ENCODE data around the gene FBXL7.

GRCh38 chr5:15551113-15551504 is 51.1 kb downstream of the FBXL7 start:
- TF ChIP-seq JUND (IDR thresholded peaks at IDR 0.05): no peak
- TF ChIP-seq RAD21 (IDR thresholded peaks at IDR 0.05): no peak
- no peak for TF ChIP-seq CTCF (IDR thresholded peaks at IDR 0.05; ENCODE audit: low read depth, low read length, missing input control)

Measured in liver (tissue), 3 donors.